Measurements from ENCODE around the gene TOB2. TPM values are rescaled to one million over a fixed set of nuclear protein-coding genes. Genes with fewer than 3 reads are reported as not detected.
A peak's percentile ranks its signal among the peaks of the same experiment; 100 is the strongest.

The TOB2 gene
- total and polyA plus RNA-seq, 9 of the 15 experiments (the other 6 are each of a cell fraction or from before 2014, with no cell fraction given), result 3.3 to 20.5 (median 7.3) TPM

DNA sequence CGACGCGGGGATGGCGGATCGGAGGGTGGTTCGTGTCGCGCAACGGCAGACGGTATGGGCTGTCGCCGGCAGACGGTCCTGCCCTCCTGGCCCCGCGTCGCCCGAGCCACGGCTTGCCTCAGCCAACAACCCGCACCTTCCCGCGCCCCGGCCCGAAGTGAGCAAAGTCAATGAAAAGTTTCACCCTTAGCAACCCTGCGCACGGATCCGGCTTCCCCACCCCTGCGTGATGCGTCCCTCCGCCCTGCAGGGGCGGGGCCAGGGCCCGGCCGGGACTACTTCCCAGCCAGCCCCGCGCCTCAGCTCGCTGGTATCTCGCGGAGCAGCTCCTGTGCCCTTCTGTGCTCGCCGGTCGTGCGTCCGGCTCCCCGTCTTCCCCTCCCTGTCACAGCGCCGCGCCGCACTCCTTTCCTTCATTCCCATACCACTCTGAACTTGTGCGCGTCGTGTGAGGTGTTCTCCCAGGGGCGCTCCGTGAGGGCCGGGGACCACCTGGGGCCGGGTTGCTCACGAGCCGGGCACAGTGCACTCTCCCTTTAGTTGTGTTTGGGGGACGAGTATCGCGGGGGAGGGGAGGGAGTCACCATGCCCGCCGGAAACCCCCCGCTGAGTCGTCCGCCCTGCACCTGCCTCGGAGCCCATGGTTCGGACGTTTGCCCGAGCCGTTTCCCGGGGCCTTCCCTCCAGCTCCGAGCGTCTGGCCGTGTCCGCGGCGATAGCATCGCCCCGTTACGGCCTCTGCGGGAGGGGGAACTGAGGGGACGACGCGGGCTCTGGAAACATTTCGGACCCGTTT is at the start of gene TOB2 (continued):
- TF ChIP-seq, protein P1, sequence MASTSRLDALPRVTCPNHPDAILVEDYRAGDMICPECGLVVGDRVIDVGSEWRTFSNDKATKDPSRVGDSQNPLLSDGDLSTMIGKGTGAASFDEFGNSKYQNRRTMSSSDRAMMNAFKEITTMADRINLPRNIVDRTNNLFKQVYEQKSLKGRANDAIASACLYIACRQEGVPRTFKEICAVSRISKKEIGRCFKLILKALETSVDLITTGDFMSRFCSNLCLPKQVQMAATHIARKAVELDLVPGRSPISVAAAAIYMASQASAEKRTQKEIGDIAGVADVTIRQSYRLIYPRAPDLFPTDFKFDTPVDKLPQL (IDR thresholded peaks at IDR 0.05; ENCODE audit: extremely low read depth, insufficient read length), result no peak
- TF ChIP-seq TEAD2 (tag; IDR thresholded peaks at IDR 0.05), result no peak
- peak; percentile 89 for TF ChIP-seq NELFE (IDR thresholded peaks at IDR 0.05; ENCODE audit: insufficient read depth, insufficient read length)
- no peak; the same call in 1 of the 2 replicates for TF ChIP-seq STAG1 (CRISPR knock-in tag; IDR thresholded peaks at IDR 0.05; ENCODE audit: borderline replicate concordance)
- peak; percentile 90 for TF ChIP-seq RNF2 (IDR thresholded peaks at IDR 0.05)
- peak; percentile 52; the same call in 1 of the 2 replicates for TF ChIP-seq GATA2 (CRISPR knock-in tag; IDR thresholded peaks at IDR 0.05)
- TF ChIP-seq ZBTB34 (CRISPR knock-in tag; IDR thresholded peaks at IDR 0.05), result no peak
- no peak for TF ChIP-seq ZNF584 (CRISPR knock-in tag; IDR thresholded peaks at IDR 0.05; ENCODE audit: low read depth)
- TF ChIP-seq, protein P2, sequence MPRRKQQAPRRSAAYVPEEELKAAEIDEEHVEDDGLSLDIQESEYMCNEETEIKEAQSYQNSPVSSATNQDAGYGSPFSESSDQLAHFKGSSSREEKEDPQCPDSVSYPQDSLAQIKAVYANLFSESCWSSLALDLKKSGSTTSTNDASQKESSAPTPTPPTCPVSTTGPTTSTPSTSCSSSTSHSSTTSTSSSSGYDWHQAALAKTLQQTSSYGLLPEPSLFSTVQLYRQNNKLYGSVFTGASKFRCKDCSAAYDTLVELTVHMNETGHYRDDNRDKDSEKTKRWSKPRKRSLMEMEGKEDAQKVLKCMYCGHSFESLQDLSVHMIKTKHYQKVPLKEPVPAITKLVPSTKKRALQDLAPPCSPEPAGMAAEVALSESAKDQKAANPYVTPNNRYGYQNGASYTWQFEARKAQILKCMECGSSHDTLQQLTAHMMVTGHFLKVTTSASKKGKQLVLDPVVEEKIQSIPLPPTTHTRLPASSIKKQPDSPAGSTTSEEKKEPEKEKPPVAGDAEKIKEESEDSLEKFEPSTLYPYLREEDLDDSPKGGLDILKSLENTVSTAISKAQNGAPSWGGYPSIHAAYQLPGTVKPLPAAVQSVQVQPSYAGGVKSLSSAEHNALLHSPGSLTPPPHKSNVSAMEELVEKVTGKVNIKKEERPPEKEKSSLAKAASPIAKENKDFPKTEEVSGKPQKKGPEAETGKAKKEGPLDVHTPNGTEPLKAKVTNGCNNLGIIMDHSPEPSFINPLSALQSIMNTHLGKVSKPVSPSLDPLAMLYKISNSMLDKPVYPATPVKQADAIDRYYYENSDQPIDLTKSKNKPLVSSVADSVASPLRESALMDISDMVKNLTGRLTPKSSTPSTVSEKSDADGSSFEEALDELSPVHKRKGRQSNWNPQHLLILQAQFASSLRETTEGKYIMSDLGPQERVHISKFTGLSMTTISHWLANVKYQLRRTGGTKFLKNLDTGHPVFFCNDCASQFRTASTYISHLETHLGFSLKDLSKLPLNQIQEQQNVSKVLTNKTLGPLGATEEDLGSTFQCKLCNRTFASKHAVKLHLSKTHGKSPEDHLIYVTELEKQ (CRISPR knock-in tag; IDR thresholded peaks at IDR 0.05), result no peak
- TF ChIP-seq SOX6 (IDR thresholded peaks at IDR 0.05), result peak; percentile 67; the same call in 1 of the 2 replicates
- TF ChIP-seq, protein P3, sequence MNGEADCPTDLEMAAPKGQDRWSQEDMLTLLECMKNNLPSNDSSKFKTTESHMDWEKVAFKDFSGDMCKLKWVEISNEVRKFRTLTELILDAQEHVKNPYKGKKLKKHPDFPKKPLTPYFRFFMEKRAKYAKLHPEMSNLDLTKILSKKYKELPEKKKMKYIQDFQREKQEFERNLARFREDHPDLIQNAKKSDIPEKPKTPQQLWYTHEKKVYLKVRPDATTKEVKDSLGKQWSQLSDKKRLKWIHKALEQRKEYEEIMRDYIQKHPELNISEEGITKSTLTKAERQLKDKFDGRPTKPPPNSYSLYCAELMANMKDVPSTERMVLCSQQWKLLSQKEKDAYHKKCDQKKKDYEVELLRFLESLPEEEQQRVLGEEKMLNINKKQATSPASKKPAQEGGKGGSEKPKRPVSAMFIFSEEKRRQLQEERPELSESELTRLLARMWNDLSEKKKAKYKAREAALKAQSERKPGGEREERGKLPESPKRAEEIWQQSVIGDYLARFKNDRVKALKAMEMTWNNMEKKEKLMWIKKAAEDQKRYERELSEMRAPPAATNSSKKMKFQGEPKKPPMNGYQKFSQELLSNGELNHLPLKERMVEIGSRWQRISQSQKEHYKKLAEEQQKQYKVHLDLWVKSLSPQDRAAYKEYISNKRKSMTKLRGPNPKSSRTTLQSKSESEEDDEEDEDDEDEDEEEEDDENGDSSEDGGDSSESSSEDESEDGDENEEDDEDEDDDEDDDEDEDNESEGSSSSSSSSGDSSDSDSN (IDR thresholded peaks at IDR 0.05; ENCODE audit: borderline replicate concordance in 1 of 2, low read depth in 2 of 2, low read length in 2 of 2), result peak; percentile 67 to 76; a peak in 3 of 4 replicates
- no peak for TF ChIP-seq SIX5 (IDR thresholded peaks at IDR 0.05; ENCODE audit: borderline replicate concordance in 1 of 2, insufficient read depth in 1 of 2, low read depth in 1 of 2, low read length in 2 of 2)
- TF ChIP-seq ZBTB49 (CRISPR knock-in tag; IDR thresholded peaks at IDR 0.05; ENCODE audit: borderline replicate concordance), result peak; percentile 75; the same call in 1 of the 2 replicates
- TF ChIP-seq SMARCA4 (IDR thresholded peaks at IDR 0.05), result 0 out of 2 replicates have a peak, but pooled peaks have one; percentile 21
- peak; percentile 64 for TF ChIP-seq HCFC1 (IDR thresholded peaks at IDR 0.05; ENCODE audit: low read depth, low read length)
- no peak for TF ChIP-seq PTRF (tag; IDR thresholded peaks at IDR 0.05)

Measured in K562 (cell line).